CD4-positive, alpha-beta T cell (primary cell): ENCODE measurements around the gene CD55. TPM values are rescaled to one million over a fixed set of nuclear protein-coding genes. Genes with fewer than 3 reads are reported as not detected.

ENCODE experiments used
- ATAC-seq: fragments of 200-7000 bp; cut with Tn5 transposase; one replicate; pipeline ENCODE4 v1.10.0; 2022; ENCODE audit warnings: mild to moderate bottlenecking; ENCODE audit not compliant: poor library complexity
- CTCF ChIA-PET: fragments of 350-600 bp; sonication (Branson Sonifier 250); formaldehyde crosslinking; loops from one replicate; lab custom pipeline; 2021; ENCODE audit warnings: antibody characterized with exemption, inconsistent platforms; lab: Charles Lee
- POLR2A ChIA-PET: fragments of 350-600 bp; sonication (Branson Sonifier 250); formaldehyde crosslinking; loops from one replicate; lab custom pipeline; 2021; ENCODE audit warnings: antibody characterized with exemption, inconsistent platforms; lab: Charles Lee
- DNase-seq, 14 experiments: peaks; one replicate each; pipeline ENCODE4 v3.0.0-alpha.2; 2013 to 2020; ENCODE audit warnings: mixed read lengths in 2 of 14
- H3K27ac ChIP-seq, 2 donors: one replicate each; pipeline versions ENCODE4 v1.5.1 to v1.7.0; 2013; ENCODE audit warnings: low read length in 2 of 2, low read depth in 1 of 2, mild to moderate bottlenecking in 1 of 2
- H3K27me3 ChIP-seq, 2 experiments: 1 replicate in 1 of 2; 2 replicates in 1 of 2; pipeline versions ENCODE4 v1.6.1 to v1.7.0; 2013; ENCODE audit warnings: low read length in 2 of 2, control low read depth in 1 of 2, mild to moderate bottlenecking in 1 of 2, moderate library complexity in 1 of 2; ENCODE audit not compliant: insufficient read depth in 2 of 2, control insufficient read depth in 1 of 2
- H3K36me3 ChIP-seq: one replicate; pipeline ENCODE4 v1.6.1; 2013; ENCODE audit warnings: low read length, control low read depth; ENCODE audit not compliant: insufficient read depth
- H3K4me1 ChIP-seq: one replicate; pipeline ENCODE4 v1.6.1; 2013; ENCODE audit warnings: low read length, control low read depth; ENCODE audit not compliant: insufficient read depth
- H3K4me3 ChIP-seq: one replicate; pipeline ENCODE4 v1.5.1; 2013; ENCODE audit warnings: mild to moderate bottlenecking, low read length, moderate library complexity
- H3K9me3 ChIP-seq, 2 experiments: 1 replicate in 1 of 2; 2 replicates in 1 of 2; pipeline versions ENCODE4 v1.6.1 to v1.7.0; 2013; ENCODE audit warnings: low read length in 2 of 2, mild to moderate bottlenecking in 2 of 2, control low read depth in 1 of 2, moderate library complexity in 1 of 2; ENCODE audit not compliant: control insufficient read depth in 1 of 2, insufficient read depth in 1 of 2
- H3K27ac Mint-ChIP-seq: one replicate; pipeline ENCODE4 v1.8.0; 2020; ENCODE audit warnings: mixed read lengths
- H3K27me3 Mint-ChIP-seq: one replicate; pipeline ENCODE4 v1.8.0; 2021; ENCODE audit warnings: mixed read lengths
- H3K36me3 Mint-ChIP-seq: one replicate; pipeline ENCODE4 v1.8.0; 2021; ENCODE audit warnings: low read depth, mixed read lengths
- H3K4me1 Mint-ChIP-seq: one replicate; pipeline ENCODE4 v1.8.0; 2021; ENCODE audit warnings: low read depth, mixed read lengths
- H3K4me3 Mint-ChIP-seq: one replicate; pipeline ENCODE4 v1.8.0; 2020; ENCODE audit warnings: mild to moderate bottlenecking, mixed read lengths
- H3K9me3 Mint-ChIP-seq: one replicate; pipeline ENCODE4 v1.8.0; 2020; ENCODE audit warnings: mixed read lengths
- intact Hi-C, 2 experiments: fragments of 100-400 bp; cut with DNase I in 1 of 2; cut with micrococcal nuclease in 1 of 2; formaldehyde crosslinking; loops; one replicate each; pipeline versions ENCODE4 v1.15.1 to v1.9.0; 2023 to 2025; cut with DNase I, micrococcal nuclease
- total RNA-seq, 174 experiments: library from RNA in 2 of 174; stranded (reverse) in 2 of 174; gene quantifications; one replicate each; pipeline ENCODE4 v1.2.3 and lab custom pipeline; 2021 to 2026
- TF ChIP-seq, protein P1 (sequence below): fragments of 200-600 bp; IDR thresholded peaks from one replicate; pipeline ENCODE4 v1.8.0; 2022; ENCODE audit warnings: antibody characterized with exemption, mild to moderate bottlenecking

Gene CD55
- total RNA-seq, 2 experiments from 2014 or later = 218 to 229 TPM

DNA sequence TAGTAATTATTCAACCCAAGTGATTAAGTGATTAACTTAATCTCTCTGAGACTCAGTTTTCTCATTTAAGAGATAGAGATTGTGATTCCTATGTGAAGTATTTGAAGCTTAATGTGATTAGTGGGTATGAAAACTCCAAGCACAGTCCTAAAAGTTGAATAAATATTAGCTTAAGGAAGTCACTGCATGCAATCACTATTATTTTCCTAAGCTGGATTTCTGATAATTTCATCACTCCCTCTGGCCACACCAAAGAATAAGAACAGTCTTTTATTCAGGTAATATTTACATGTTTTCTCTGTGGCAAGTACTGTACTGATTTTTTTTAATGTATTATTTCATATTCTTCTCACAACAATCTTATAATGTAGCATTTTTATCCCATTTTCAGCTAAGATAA, 31.1 kb downstream of the CD55 start:
- peaks cover 55% of the 10 kb centered on the region for H3K4me1 Mint-ChIP-seq
- H3K27ac Mint-ChIP-seq = no peak overlapping the region

DNA sequence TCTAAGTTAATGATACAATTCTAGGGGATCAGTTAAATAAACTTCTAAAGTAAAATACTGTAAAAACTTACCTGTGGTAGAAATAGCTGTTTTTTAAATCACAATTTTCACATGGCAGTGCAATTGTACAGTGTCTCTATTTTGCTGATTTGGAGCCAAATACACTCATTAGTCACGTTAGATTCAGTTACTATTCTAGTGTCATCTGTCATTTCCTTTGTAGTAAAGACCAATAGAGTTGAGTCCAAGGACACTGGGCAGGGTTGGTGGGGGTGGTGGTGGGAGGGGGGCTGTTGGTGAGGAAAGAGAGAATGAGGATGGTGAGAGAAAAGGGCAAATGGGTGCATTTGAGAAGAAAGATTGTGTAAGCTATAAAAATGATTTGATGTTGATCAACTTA, 33.6 kb downstream of the CD55 start:
- no peaks in the 10 kb centered on the region for H3K27me3 ChIP-seq
- ChIA-PET POLR2A (interaction anchor here (2.2 kb wide), 1 partner anchor 34 kb away, joined by 7 read pairs; the partner anchor contains the start of gene CD55), CTCF (no interaction called here)
- H3K36me3 Mint-ChIP-seq = peaks cover 95% of the 10 kb centered on the region
- H3K4me3 Mint-ChIP-seq = no peak overlapping the region
- H3K36me3 ChIP-seq = peaks cover 22% of the 10 kb centered on the region
- H3K27ac Mint-ChIP-seq = no peak overlapping the region
- H3K4me3 ChIP-seq = no peak overlapping the region
- peaks cover 34% of the 10 kb centered on the region for H3K4me1 Mint-ChIP-seq
- DNase-seq (no peak), ATAC-seq (no peak)
- peaks cover 8% of the 10 kb centered on the region for H3K9me3 Mint-ChIP-seq
- intact Hi-C loops = no loop called here
- TF ChIP-seq, protein P1, sequence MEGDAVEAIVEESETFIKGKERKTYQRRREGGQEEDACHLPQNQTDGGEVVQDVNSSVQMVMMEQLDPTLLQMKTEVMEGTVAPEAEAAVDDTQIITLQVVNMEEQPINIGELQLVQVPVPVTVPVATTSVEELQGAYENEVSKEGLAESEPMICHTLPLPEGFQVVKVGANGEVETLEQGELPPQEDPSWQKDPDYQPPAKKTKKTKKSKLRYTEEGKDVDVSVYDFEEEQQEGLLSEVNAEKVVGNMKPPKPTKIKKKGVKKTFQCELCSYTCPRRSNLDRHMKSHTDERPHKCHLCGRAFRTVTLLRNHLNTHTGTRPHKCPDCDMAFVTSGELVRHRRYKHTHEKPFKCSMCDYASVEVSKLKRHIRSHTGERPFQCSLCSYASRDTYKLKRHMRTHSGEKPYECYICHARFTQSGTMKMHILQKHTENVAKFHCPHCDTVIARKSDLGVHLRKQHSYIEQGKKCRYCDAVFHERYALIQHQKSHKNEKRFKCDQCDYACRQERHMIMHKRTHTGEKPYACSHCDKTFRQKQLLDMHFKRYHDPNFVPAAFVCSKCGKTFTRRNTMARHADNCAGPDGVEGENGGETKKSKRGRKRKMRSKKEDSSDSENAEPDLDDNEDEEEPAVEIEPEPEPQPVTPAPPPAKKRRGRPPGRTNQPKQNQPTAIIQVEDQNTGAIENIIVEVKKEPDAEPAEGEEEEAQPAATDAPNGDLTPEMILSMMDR = no peak
- H3K4me1 ChIP-seq = no peaks in the 10 kb centered on the region
- no peaks in the 10 kb centered on the region for H3K27me3 Mint-ChIP-seq
- H3K9me3 ChIP-seq = no peaks in the 10 kb centered on the region
- no peak overlapping the region for H3K27ac ChIP-seq

More for the DNA sequence above, 31.1 kb downstream of the CD55 start:
- TF ChIP-seq, protein P1 = no peak
- H3K27me3 ChIP-seq = no peaks in the 10 kb centered on the region
- Mint-ChIP-seq H3K9me3 (peaks cover 9% of the 10 kb centered on the region), H3K4me3 (no peak overlapping the region), H3K27me3 (no peaks in the 10 kb centered on the region), H3K36me3 (peaks cover 96% of the 10 kb centered on the region)
- peaks cover 38% of the 10 kb centered on the region for H3K36me3 ChIP-seq
- ATAC-seq (no peak), DNase-seq (no peak)
- H3K4me3 ChIP-seq = no peak overlapping the region
- H3K27ac ChIP-seq = no peak overlapping the region
- H3K9me3 ChIP-seq = no peaks in the 10 kb centered on the region
- intact Hi-C loops = no loop called here
- ChIA-PET CTCF (interaction anchor here (1.5 kb wide), 1 partner anchor 31 kb away, joined by 6 read pairs; the partner anchor contains the start of gene CD55), POLR2A (interaction anchor here (1.0 to 1.6 kb wide), 2 partner anchors 19 to 31 kb away, joined by 4 read pairs; partner anchors contain the start of gene CD55)
- H3K4me1 ChIP-seq = no peaks in the 10 kb centered on the region

DNA sequence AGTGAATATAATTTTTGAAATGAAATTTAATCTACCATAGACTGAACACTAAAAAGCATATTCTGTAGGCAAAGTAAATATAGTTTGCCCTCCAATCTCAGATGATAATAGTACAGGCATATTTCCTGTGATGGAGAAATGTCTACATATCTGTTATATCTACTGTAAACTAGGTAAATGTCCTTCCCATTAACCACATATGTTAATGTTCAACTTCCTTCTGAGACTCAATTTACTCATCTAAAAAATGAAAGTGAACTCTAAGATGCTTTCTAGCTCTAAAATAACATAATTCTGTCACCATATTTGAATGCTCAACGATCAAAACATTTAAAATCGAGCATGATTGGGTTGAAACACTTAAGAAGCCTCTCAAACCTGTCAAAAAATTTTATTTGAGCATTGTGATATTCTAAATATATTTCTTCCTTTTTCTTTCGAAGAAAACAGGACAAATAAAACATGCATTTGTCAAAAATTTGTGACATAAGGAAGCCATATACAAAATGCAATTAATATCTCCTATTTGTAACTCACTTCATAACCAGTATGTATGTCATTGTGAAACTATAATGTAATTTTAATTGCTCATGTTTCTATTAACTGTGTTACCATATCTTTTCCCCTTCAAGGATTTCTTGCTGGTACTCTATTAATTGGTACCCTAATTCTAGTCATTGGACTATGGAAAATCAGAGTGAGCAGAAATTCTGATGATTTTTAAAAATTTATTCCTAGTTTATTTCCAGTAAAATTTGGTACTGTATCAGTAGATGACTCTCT, 34.2 kb downstream of the CD55 start:
- H3K27me3 Mint-ChIP-seq = no peaks in the 10 kb centered on the region

More for the DNA sequence above, 34.2 kb downstream of the CD55 start:
- H3K36me3 ChIP-seq = peaks cover 18% of the 10 kb centered on the region
- TF ChIP-seq, protein P1 = no peak
- H3K36me3 Mint-ChIP-seq = peaks cover 89% of the 10 kb centered on the region
- H3K4me3 ChIP-seq = no peak overlapping the region
- intact Hi-C loops = no loop called here
- H3K4me1 Mint-ChIP-seq = peaks cover 28% of the 10 kb centered on the region
- H3K9me3 Mint-ChIP-seq = peaks cover 3% of the 10 kb centered on the region
- no peaks in the 10 kb centered on the region for H3K27me3 ChIP-seq
- CTCF ChIA-PET = no interaction called here
- POLR2A ChIA-PET = interaction anchor here (2.2 kb wide), 1 partner anchor 34 kb away, joined by 7 read pairs; the partner anchor contains the start of gene CD55
- no peaks in the 10 kb centered on the region for H3K9me3 ChIP-seq
- DNase-seq = no peak
- H3K4me1 ChIP-seq = no peaks in the 10 kb centered on the region
- no peak overlapping the region for H3K27ac Mint-ChIP-seq
- no peak overlapping the region for H3K4me3 Mint-ChIP-seq
- no peak overlapping the region for H3K27ac ChIP-seq
- ATAC-seq = no peak
